Tibial nerve (tissue), 4 donors: ENCODE measurements around the gene BRI3.

Experiments
- CTCF ChIP-seq, 5 experiments: fragments of 200-600 bp in 3 of 5; fragments of 450-650 bp in 2 of 5; sonication (generic) in 3 of 5; IDR thresholded peaks; one replicate each; pipeline ENCODE4 v1.5.1; 2016 to 2019; ENCODE audit warnings: antibody characterized with exemption in 5 of 5, mild to moderate bottlenecking in 3 of 5, moderate library complexity in 2 of 5
- EP300 ChIP-seq, 2 donors: sonication (generic); formaldehyde crosslinking; IDR thresholded peaks; one replicate each; pipeline ENCODE4 v1.6.1; 2017; ENCODE audit warnings: antibody characterized with exemption in 2 of 2, mild to moderate bottlenecking in 1 of 2
- POLR2A ChIP-seq, 2 donors: fragments of 450-650 bp; IDR thresholded peaks; one replicate each; pipeline ENCODE4 v1.6.1; 2017; ENCODE audit warnings: antibody characterized with exemption in 2 of 2, mild to moderate bottlenecking in 2 of 2, moderate library complexity in 2 of 2

GRCh38 chr7:98265841-98266271 is 15.6 kb upstream of the BRI3 start:
- no peak for TF ChIP-seq CTCF (IDR thresholded peaks at IDR 0.05)
- no peak for TF ChIP-seq EP300 (IDR thresholded peaks at IDR 0.05)
- no peak for TF ChIP-seq POLR2A (IDR thresholded peaks at IDR 0.05)
